ENCODE results near the gene PRF1. TPM values are rescaled to one million over a fixed set of nuclear protein-coding genes. Genes with fewer than 3 reads are reported as not detected.

The PRF1 gene
- total and polyA plus RNA-seq, 7 donors, result 0.16 to 5.0 (median 1.5) TPM; not detected in 1

DNA sequence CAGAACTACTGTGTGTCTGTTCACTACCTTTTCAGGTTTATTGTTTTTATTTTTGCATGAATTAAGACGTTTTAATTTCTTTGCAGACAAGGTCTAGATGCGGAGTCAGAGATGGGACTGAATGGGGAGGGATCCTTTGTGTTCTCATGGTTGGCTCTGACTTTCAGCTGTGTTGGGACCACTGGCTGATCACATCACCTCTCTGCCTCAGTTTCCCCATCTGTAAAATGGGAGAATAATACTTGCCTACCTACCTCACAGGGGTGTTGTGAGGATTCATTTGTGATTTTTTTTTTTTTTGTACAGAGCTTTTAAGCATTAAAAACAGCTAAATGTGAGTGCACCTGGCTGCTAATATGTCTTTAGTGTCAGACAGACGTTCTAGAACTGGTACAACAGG, 34.4 kb downstream of the PRF1 start:
- no peak for DNase-seq
- no peaks in the 10 kb centered on the region for H3K4me1 ChIP-seq
- 89 to 91% methylated on average over 3 of the region's 3 CpGs for WGBS, 2 donors
- no peaks in the 10 kb centered on the region for H3K27me3 ChIP-seq
- TF ChIP-seq EP300 (IDR thresholded peaks at IDR 0.05) (no peak), POLR2AphosphoS5 (IDR thresholded peaks at IDR 0.05) (no peak), POLR2A (IDR thresholded peaks at IDR 0.05) (no peak)
- TF ChIP-seq, protein P1, sequence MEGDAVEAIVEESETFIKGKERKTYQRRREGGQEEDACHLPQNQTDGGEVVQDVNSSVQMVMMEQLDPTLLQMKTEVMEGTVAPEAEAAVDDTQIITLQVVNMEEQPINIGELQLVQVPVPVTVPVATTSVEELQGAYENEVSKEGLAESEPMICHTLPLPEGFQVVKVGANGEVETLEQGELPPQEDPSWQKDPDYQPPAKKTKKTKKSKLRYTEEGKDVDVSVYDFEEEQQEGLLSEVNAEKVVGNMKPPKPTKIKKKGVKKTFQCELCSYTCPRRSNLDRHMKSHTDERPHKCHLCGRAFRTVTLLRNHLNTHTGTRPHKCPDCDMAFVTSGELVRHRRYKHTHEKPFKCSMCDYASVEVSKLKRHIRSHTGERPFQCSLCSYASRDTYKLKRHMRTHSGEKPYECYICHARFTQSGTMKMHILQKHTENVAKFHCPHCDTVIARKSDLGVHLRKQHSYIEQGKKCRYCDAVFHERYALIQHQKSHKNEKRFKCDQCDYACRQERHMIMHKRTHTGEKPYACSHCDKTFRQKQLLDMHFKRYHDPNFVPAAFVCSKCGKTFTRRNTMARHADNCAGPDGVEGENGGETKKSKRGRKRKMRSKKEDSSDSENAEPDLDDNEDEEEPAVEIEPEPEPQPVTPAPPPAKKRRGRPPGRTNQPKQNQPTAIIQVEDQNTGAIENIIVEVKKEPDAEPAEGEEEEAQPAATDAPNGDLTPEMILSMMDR (IDR thresholded peaks at IDR 0.05), result no peak
- no peak overlapping the region for H3K4me3 ChIP-seq
- intact Hi-C loops (cut with DNase I), result no loop called here
- no peaks in the 10 kb centered on the region for H3K9me3 ChIP-seq
- H3K36me3 ChIP-seq, result peaks cover 0 to 57% (median 0%) of the 10 kb centered on the region in 4 donors
- no peak overlapping the region for H3K27ac ChIP-seq

DNA sequence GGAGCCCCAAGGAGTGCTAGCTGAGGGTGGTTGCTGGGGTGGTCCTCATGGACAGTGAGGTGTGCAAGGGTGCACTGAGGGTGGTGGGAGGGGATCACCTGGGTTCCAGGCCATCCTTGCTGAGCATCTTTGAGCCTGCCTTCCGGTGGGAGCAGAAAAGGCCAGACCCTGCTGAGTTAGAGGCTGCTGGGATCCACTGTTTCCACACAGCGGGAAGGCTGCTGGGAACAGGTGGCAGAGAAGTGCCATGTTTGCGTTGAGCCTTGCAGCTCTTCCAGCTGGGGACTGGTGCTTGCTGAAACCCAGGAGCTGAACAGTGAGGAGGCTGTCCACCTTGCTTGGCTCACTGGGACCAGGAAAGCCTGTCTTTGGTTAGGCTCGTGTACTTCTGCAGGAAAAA, 34.9 kb downstream of the PRF1 start:
- no peaks in the 10 kb centered on the region for H3K9me3 ChIP-seq
- H3K36me3 ChIP-seq, result peaks cover 0 to 57% (median 0%) of the 10 kb centered on the region in 4 donors
- intact Hi-C loops (cut with DNase I), result no loop called here
- TF ChIP-seq, protein P1 (IDR thresholded peaks at IDR 0.05), result no peak
- no peak for TF ChIP-seq POLR2A (IDR thresholded peaks at IDR 0.05)
- no peak for TF ChIP-seq EP300 (IDR thresholded peaks at IDR 0.05)
- TF ChIP-seq POLR2AphosphoS5 (IDR thresholded peaks at IDR 0.05), result no peak
- no peak overlapping the region for H3K27ac ChIP-seq
- DNase-seq, result peak; percentile 40
- no peaks in the 10 kb centered on the region for H3K27me3 ChIP-seq
- H3K4me1 ChIP-seq, result no peaks in the 10 kb centered on the region
- H3K4me3 ChIP-seq, result no peak overlapping the region
- 79 to 84% methylated on average over 4 of the region's 4 CpGs for whole genome bisulfite sequencing, 2 donors

DNA sequence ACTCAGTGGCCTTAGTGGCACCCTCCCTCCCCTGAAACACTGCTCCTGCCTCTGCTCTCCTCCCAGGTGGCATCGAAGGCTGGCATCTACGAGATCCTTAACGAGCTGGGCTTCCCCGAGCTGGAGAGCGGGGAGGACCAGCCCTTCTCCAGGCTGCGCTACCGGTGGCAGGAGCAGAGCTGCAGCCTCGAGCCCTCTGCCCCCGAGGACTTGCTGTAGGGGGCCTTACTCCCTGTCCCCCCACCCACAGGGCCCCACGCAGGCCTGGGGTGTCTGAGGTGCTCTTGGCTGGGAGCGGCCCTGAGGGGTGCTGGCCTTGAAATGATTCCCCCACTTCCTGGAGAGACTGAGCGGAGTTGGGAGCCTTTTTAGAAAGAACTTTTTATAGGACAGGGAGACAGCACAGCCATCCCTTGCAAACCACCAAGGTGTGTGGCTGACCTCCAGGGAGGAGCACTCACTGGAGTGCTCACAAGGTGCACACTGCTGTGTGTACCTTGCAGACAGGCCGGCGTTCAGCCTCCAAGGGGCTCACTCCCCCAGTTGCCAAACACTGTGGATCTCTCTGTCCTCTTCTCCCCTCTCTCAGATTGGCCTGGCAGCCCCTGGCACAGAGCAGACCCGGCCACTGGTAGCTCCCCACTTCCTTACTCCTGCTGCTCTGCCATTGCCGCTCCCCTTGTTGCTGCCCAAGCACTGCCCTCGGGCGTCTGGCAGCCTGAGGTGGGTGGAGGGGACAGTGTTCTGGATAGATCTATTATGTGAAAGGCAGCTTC, 35.8 kb downstream of the PRF1 start:
- peak; percentile 57 for DNase-seq
- peaks cover 0 to 56% (median 0%) of the 10 kb centered on the region in 4 donors for H3K36me3 ChIP-seq
- H3K9me3 ChIP-seq, result no peaks in the 10 kb centered on the region
- intact Hi-C loops (cut with DNase I), result no loop called here
- 82 to 89% methylated on average over 18 of the region's 18 CpGs for WGBS, 2 donors
- H3K27ac ChIP-seq, result no peak overlapping the region
- no peaks in the 10 kb centered on the region for H3K27me3 ChIP-seq
- no peaks in the 10 kb centered on the region for H3K4me1 ChIP-seq
- TF ChIP-seq, protein P1 (IDR thresholded peaks at IDR 0.05), result no peak
- no peak for TF ChIP-seq POLR2A (IDR thresholded peaks at IDR 0.05)
- no peak for TF ChIP-seq POLR2AphosphoS5 (IDR thresholded peaks at IDR 0.05)
- TF ChIP-seq EP300 (IDR thresholded peaks at IDR 0.05), result no peak
- no peak overlapping the region for H3K4me3 ChIP-seq

DNA sequence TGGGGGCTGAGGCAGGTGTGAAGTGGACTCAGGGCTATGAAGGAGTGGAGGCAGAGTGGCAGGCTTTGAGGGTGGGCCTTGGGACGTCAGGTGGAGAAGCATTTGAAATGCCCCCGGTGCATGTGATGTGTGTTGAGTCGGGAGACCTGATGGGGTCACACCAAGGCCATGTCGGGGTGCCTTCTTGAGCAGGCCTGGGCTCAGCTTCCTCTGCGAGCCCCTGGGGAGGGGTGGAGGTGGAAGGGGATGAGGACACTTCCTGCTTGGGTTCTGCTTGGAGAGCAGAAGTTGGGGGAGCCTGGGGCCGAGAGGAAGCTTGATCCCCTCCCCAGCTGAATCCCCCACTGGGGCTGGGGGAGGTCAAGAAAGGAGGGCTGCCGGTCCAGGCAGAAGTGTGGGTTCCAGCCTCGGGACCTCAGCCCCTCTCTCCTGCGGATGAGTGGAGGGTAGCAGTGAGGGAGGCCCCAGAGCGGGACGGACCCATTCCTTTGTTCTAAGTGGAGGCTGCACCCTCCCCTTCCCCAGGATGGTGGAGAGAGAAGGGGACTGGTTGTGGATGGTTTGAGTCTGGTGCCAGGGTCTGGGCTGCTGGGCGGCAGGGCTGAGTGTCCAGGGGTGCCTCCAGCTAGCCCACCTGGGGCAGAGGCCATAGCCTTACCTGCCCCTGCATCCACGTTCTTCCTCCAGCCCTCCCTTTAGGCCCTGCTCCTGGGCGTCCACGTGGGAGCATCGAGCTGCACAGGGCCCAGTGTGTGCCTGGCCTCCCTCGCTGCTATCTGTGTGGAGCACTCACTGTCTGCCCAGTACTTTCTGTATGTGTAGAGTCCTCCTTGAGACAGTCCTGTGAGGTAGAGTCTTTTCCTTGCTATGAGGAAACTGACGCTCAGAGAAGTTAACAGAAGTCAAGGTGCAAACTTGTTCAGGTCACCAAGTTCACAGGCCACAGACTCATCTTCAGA, 36.7 kb downstream of the PRF1 start:
- TF ChIP-seq EP300 (IDR thresholded peaks at IDR 0.05) (no peak), POLR2AphosphoS5 (IDR thresholded peaks at IDR 0.05) (no peak), POLR2A (IDR thresholded peaks at IDR 0.05) (no peak)
- TF ChIP-seq, protein P1 (IDR thresholded peaks at IDR 0.05), result no peak
- intact Hi-C loops (cut with DNase I), result no loop called here
- H3K4me3 ChIP-seq, result no peak overlapping the region
- no peaks in the 10 kb centered on the region for H3K9me3 ChIP-seq
- H3K4me1 ChIP-seq, result no peaks in the 10 kb centered on the region
- no peak overlapping the region for H3K27ac ChIP-seq
- H3K27me3 ChIP-seq, result no peaks in the 10 kb centered on the region
- H3K36me3 ChIP-seq, result peaks cover 0 to 52% (median 0%) of the 10 kb centered on the region in 4 donors
- WGBS, 2 donors, result 80 to 89% methylated on average over 18 of the region's 18 CpGs
- peak; percentile 57 for DNase-seq
